Activated T-cell treated with anti-CD3 and anti-CD28 coated beads, Interleukin-2, amount 50 U/mL, for 72 hours (primary cell): Measurements from ENCODE around the gene TRIM66. TPM values are rescaled to one million over a fixed set of nuclear protein-coding genes. Genes with fewer than 3 reads are reported as not detected.
A peak's percentile ranks its signal among the peaks of the same experiment; 100 is the strongest.

ENCODE experiments used
- ATAC-seq, 2 donors: fragments of 150-1000 bp; cut with Tn5 transposase; replicated peaks in 1 of 2; 2 replicates each; pipeline ENCODE4 v1.10.0; 2021; ENCODE audit warnings: moderate library complexity in 2 of 2, mild to moderate bottlenecking in 1 of 2
- DNase-seq, 2 donors: peaks; one replicate each; pipeline ENCODE4 v3.0.0; 2021 to 2022; ENCODE audit warnings: mixed read lengths in 1 of 2
- H3K27ac Mint-ChIP-seq: one replicate; pipeline ENCODE4 v1.8.0; 2022; ENCODE audit warnings: mild to moderate bottlenecking, moderate library complexity, mixed read lengths
- H3K27me3 Mint-ChIP-seq: one replicate; pipeline ENCODE4 v1.8.0; 2022; ENCODE audit warnings: low read depth, mixed read lengths
- H3K36me3 Mint-ChIP-seq, 2 donors: one replicate each; pipeline ENCODE4 v1.8.0; 2022; ENCODE audit warnings: mixed read lengths in 2 of 2, mild to moderate bottlenecking in 1 of 2; ENCODE audit not compliant: insufficient read depth in 2 of 2
- H3K4me1 Mint-ChIP-seq: one replicate; pipeline ENCODE4 v1.8.0; 2022; ENCODE audit warnings: low read depth, mixed read lengths
- H3K4me3 Mint-ChIP-seq, 2 donors: one replicate each; pipeline ENCODE4 v1.8.0; 2022; ENCODE audit warnings: mild to moderate bottlenecking in 2 of 2, mixed read lengths in 2 of 2, moderate library complexity in 2 of 2
- H3K9me3 Mint-ChIP-seq, 2 donors: one replicate each; pipeline ENCODE4 v1.8.0; 2022; ENCODE audit warnings: mixed read lengths in 2 of 2
- total RNA-seq, 2 donors: library from RNA; stranded (reverse); gene quantifications; one replicate each; pipeline ENCODE4 v1.2.3, GENCODE V29; 2022

Gene TRIM66
- total RNA-seq, 2 donors from 2014 or later: 26.4 to 30.2 TPM

DNA sequence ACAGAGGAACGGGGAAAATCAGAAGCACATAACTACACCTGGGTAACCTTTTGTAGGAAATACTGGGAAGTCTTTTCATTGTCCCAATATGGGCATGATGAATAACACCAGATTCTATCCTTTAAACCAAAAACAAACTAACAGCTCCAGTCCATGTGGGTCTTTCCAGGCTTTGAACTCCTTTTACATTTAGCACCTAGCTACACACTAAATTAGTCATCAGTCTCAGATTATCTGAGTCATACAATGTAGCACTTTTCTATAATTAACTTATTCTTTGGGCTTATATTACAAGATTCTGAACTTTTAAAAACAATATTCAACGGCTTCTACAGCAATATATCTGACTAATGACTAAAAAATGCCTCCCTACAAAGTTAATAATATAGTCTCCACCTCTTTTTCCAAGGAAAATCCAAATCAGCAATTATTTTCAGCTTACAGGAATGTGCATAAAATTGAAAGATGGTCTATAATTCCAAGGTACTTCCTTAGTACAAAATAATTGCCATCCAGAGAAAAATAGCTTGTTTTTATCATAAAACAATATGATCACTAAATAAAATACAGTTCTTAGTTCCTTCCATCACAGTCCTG lies 114.8 kb downstream of the TRIM66 start:
- no peak for DNase-seq
- Mint-ChIP-seq H3K36me3 (no peaks in the 10 kb centered on the region), H3K4me3 (no peak overlapping the region), H3K27me3 (peaks cover 34% of the 10 kb centered on the region), H3K9me3 (no peaks in the 10 kb centered on the region), H3K4me1 (peaks cover 6% of the 10 kb centered on the region), H3K27ac (no peak overlapping the region)
- peak; percentile 51 to 56 for ATAC-seq

DNA sequence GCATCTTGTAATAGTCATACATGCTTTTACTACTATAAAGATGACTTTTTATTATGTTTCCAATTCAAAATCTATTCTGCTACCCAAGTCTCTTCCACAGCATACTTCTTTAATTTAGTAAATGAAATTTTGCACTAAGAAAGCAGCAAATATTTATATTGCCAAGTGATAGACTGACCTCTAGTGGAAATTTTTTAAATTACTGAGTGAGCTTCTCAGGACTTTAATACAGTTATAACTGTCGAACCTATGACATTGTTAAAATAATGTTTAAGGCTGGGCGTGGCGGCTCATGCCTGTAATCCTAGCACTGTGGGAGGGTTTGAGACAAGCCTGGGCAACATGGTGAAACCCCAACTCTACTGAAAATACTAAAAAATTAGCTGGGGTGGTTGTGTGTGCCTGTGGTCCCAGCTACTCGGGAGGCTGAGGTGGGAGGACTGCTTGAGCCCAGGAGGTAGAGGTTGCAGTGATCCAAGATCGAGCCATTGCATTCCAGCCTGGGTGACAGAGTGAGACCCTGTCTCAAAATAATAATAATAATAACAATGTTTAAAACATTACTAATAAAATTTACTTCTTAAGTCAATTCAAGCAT lies 115.8 kb downstream of the TRIM66 start:
- Mint-ChIP-seq H3K36me3 (no peaks in the 10 kb centered on the region), H3K27ac (no peak overlapping the region), H3K9me3 (peaks cover 0 to 3% of the 10 kb centered on the region in 2 donors), H3K4me1 (peaks cover 6% of the 10 kb centered on the region), H3K27me3 (peaks cover 41% of the 10 kb centered on the region), H3K4me3 (no peak overlapping the region)
- no peak for ATAC-seq
- no peak for DNase-seq

DNA sequence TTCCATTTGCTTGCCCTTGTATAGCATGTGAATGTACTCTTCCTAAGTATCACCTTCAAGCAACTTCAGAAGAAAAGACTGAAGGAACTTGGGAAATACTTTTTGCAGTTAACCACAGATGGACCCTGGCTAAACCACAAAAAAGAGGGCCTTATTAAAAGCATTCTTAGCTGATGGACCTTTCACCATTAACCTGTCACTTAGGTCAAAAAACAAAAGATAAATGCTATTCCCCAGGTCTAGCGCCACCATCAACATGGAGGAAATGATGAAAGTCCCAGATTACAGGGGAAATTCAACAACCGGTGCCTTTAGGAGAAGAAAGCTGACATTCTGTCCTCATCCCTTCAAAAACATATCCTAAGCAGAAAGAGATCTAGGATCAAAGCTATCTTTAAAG lies 117.9 kb downstream of the TRIM66 start:
- Mint-ChIP-seq H3K27me3 (peaks cover 31% of the 10 kb centered on the region), H3K36me3 (peaks cover 0 to 2% of the 10 kb centered on the region in 2 donors), H3K27ac (no peak overlapping the region), H3K4me1 (peaks cover 6% of the 10 kb centered on the region), H3K9me3 (peaks cover 0 to 6% of the 10 kb centered on the region in 2 donors), H3K4me3 (no peak overlapping the region)
- DNase-seq: no peak
- ATAC-seq: no peak

Other genes starting within 250 kb of the TRIM66 start
- gene STK33, start 88.4 kb downstream of the TRIM66 start, total RNA-seq: 1 to 10 TPM; 6.1 to 6.2 TPM
- gene RPL27A, start 127 bp upstream of the TRIM66 start, total RNA-seq: 1,000 to 10,000 TPM; 1,081 to 1,146 TPM
- gene AKIP1, start 228.5 kb upstream of the TRIM66 start, total RNA-seq: 10 to 100 TPM; 27.2 to 27.7 TPM